Liver (tissue), 9 donors: Measurements from ENCODE around the gene IMPA2. TPM values are rescaled to one million over a fixed set of nuclear protein-coding genes. Genes with fewer than 3 reads are reported as not detected.

ENCODE experiments used
- DNase-seq: peaks from one replicate; pipeline ENCODE4 v3.0.0-alpha.2; 2017; ENCODE audit warnings: low spot score
- H3K27ac ChIP-seq, 2 donors: one replicate each; pipeline ENCODE4 v1.7.0; 2013; ENCODE audit warnings: inconsistent platforms in 2 of 2, low read length in 2 of 2, control low read depth in 1 of 2, low read depth in 1 of 2, mild to moderate bottlenecking in 1 of 2
- H3K27me3 ChIP-seq, 4 donors: one replicate each; pipeline versions ENCODE4 v1.6.1 to v1.7.0; 2013; ENCODE audit warnings: low read length in 3 of 4, inconsistent platforms in 1 of 4, mild to moderate bottlenecking in 1 of 4, moderate library complexity in 1 of 4; ENCODE audit not compliant: control insufficient read depth in 4 of 4, insufficient read depth in 4 of 4
- H3K36me3 ChIP-seq, 4 donors: one replicate each; pipeline versions ENCODE4 v1.6.1 to v1.7.0; 2013; ENCODE audit warnings: low read length in 3 of 4, mild to moderate bottlenecking in 3 of 4, low read depth in 1 of 4, moderate library complexity in 1 of 4; ENCODE audit not compliant: control insufficient read depth in 4 of 4, insufficient read depth in 3 of 4
- H3K4me1 ChIP-seq, 4 donors: one replicate each; pipeline versions ENCODE4 v1.6.1 to v1.7.0; 2013; ENCODE audit warnings: low read length in 3 of 4, mild to moderate bottlenecking in 3 of 4, moderate library complexity in 1 of 4; ENCODE audit not compliant: control insufficient read depth in 4 of 4, insufficient read depth in 4 of 4
- H3K4me3 ChIP-seq, 3 donors: one replicate each; pipeline versions ENCODE4 v1.6.1 to v1.7.0; 2013; ENCODE audit warnings: low read length in 3 of 3, control low read depth in 1 of 3, low read depth in 1 of 3, mild to moderate bottlenecking in 1 of 3
- H3K9ac ChIP-seq, 2 donors: one replicate each; pipeline ENCODE4 v1.7.0; 2013; ENCODE audit warnings: low read length in 2 of 2, mild to moderate bottlenecking in 2 of 2, moderate library complexity in 2 of 2, control low read depth in 1 of 2, low read depth in 1 of 2
- H3K9me3 ChIP-seq, 4 donors: one replicate each; pipeline versions ENCODE4 v1.6.1 to v1.7.0; 2013; ENCODE audit warnings: low read length in 3 of 4; ENCODE audit not compliant: control insufficient read depth in 4 of 4
- ATF3 ChIP-seq: IDR thresholded peaks from 2 replicates; pipeline ENCODE4 v1.6.1; 2016; ENCODE audit warnings: antibody characterized with exemption
- CTCF ChIP-seq: fragments of 150-350 bp; IDR thresholded peaks from 2 replicates; pipeline ENCODE4 v1.5.1; 2017; ENCODE audit warnings: improper control_type of control experiment, low read depth, low read length; ENCODE audit not compliant: missing input control
- EGR1 ChIP-seq, 2 donors: IDR thresholded peaks; 2 replicates each; pipeline ENCODE4 v1.6.1; 2016 to 2018; ENCODE audit warnings: antibody characterized with exemption in 2 of 2, low read depth in 2 of 2
- FOXA1 ChIP-seq: IDR thresholded peaks from 2 replicates; pipeline ENCODE4 v1.6.1; 2016; ENCODE audit warnings: antibody characterized with exemption
- FOXA2 ChIP-seq: IDR thresholded peaks from 2 replicates; pipeline ENCODE4 v1.6.1; 2016; ENCODE audit warnings: antibody characterized with exemption
- GABPA ChIP-seq, 2 donors: IDR thresholded peaks in 1 of 2; conservative IDR thresholded peaks in 1 of 2; 2 replicates each; pipeline ENCODE4 v1.6.1; 2016; ENCODE audit warnings: antibody characterized with exemption in 2 of 2, mild to moderate bottlenecking in 1 of 2, moderate library complexity in 1 of 2
- HNF4A ChIP-seq, 2 donors: conservative IDR thresholded peaks; 2 replicates each; pipeline ENCODE4 v1.6.1; 2016; ENCODE audit warnings: antibody characterized with exemption in 2 of 2, mild to moderate bottlenecking in 2 of 2
- HNF4G ChIP-seq: IDR thresholded peaks from 2 replicates; pipeline ENCODE4 v1.6.1; 2016; ENCODE audit warnings: antibody characterized with exemption
- JUND ChIP-seq, 2 donors: IDR thresholded peaks; 2 replicates each; pipeline ENCODE4 v1.6.1; 2016; ENCODE audit warnings: antibody characterized with exemption in 2 of 2
- MAX ChIP-seq: IDR thresholded peaks from 2 replicates; pipeline ENCODE4 v1.6.1; 2016; ENCODE audit warnings: antibody characterized with exemption
- NR2F2 ChIP-seq: IDR thresholded peaks from 2 replicates; pipeline ENCODE4 v1.6.1; 2016; ENCODE audit warnings: antibody characterized with exemption
- RAD21 ChIP-seq, 2 donors: IDR thresholded peaks; 2 replicates each; pipeline ENCODE4 v1.6.1; 2016; ENCODE audit warnings: antibody characterized with exemption in 2 of 2, mild to moderate bottlenecking in 2 of 2
- REST ChIP-seq: IDR thresholded peaks from 2 replicates; pipeline ENCODE4 v1.6.1; 2016; ENCODE audit warnings: antibody characterized with exemption, mild to moderate bottlenecking
- RXRA ChIP-seq, 2 donors: IDR thresholded peaks; 2 replicates each; pipeline ENCODE4 v1.6.1; 2017 to 2018; ENCODE audit warnings: antibody characterized with exemption in 2 of 2, mild to moderate bottlenecking in 1 of 2
- SP1 ChIP-seq: IDR thresholded peaks from 2 replicates; pipeline ENCODE4 v1.6.1; 2018; ENCODE audit warnings: antibody characterized with exemption, mild to moderate bottlenecking
- TAF1 ChIP-seq: conservative IDR thresholded peaks from 2 replicates; pipeline ENCODE4 v1.6.1; 2016; ENCODE audit warnings: antibody characterized with exemption, mild to moderate bottlenecking
- YY1 ChIP-seq: IDR thresholded peaks from 2 replicates; pipeline ENCODE4 v1.6.1; 2016; ENCODE audit warnings: antibody characterized with exemption, mild to moderate bottlenecking
- ZBTB33 ChIP-seq: IDR thresholded peaks from 2 replicates; pipeline ENCODE4 v1.6.1; 2016; ENCODE audit warnings: antibody characterized with exemption
- WGBS: extraction: QIAGEN DNeasy Blood & Tissue Kit; methylation state at CpG from one replicate; pipeline ENCODE4 v1.1.7; 2013; 5-methylcytosine and 5-hydroxymethylcytosine counted together
- polyA plus RNA-seq, 2 donors: library from polyadenylated mRNA; stranded (reverse) in 1 of 2; unstranded in 1 of 2; fragments of 200-250 nt in 1 of 2; fragments of >200 nt in 1 of 2; fragmentation: Nextera tagmentation in 1 of 2; extraction: Ambion mirVana in 1 of 2; gene quantifications; one replicate each; pipeline versions ENCODE4 v1.2.1 to v1.2.3, GENCODE V29; 2013 to 2015
- total RNA-seq, 2 donors: library from RNA; depleted of rRNA; stranded (reverse); fragments of >200 nt; gene quantifications; one replicate each; pipeline ENCODE4 v1.2.3, GENCODE V29; 2014
- donor health status: healthy.
- donor health status: healthy.
- donor health status: healthy.
- donor health status: healthy.
- donor health status: healthy.

The IMPA2 gene
- total and polyA plus RNA-seq, 4 donors: 27.5 to 55.8 (median 48.2) TPM

GRCh38 chr18:11948852-11949523, 32.3 kb upstream of the IMPA2 start:
- Histone ChIP-seq H3K27me3 (no peaks in the 10 kb centered on the region), H3K36me3 (no peaks in the 10 kb centered on the region), H3K9ac (no peak overlapping the region), H3K27ac (no peak overlapping the region), H3K4me1 (peaks cover 3 to 10% (median 7%) of the 10 kb centered on the region in 4 donors), H3K4me3 (no peak overlapping the region), H3K9me3 (no peaks in the 10 kb centered on the region)
- no peak for TF ChIP-seq ZBTB33
- TF ChIP-seq FOXA1: no peak
- no peak for TF ChIP-seq YY1
- TF ChIP-seq JUND (IDR thresholded peaks at IDR 0.05): no peak
- no peak for TF ChIP-seq RXRA (IDR thresholded peaks at IDR 0.05)
- no peak for TF ChIP-seq HNF4G
- no peak for TF ChIP-seq GABPA (IDR thresholded peaks at IDR 0.05 in 1 of 2, conservative IDR thresholded peaks at IDR 0.05 in 1 of 2)
- TF ChIP-seq SP1: no peak
- no peak for TF ChIP-seq REST
- no peak for DNase-seq
- WGBS: 82% methylated on average over 6 of the region's 6 CpGs

GRCh38 chr18:11950824-11951223, 30.5 kb upstream of the IMPA2 start:
- no peaks in the 10 kb centered on the region for H3K27me3 ChIP-seq
- DNase-seq: no peak
- H3K9me3 ChIP-seq: no peaks in the 10 kb centered on the region
- H3K36me3 ChIP-seq: no peaks in the 10 kb centered on the region
- no peak overlapping the region for H3K27ac ChIP-seq
- no peak overlapping the region for H3K9ac ChIP-seq
- 81% methylated on average over 5 of the region's 5 CpGs for WGBS
- peaks cover 3 to 10% (median 7%) of the 10 kb centered on the region in 4 donors for H3K4me1 ChIP-seq
- no peak overlapping the region for H3K4me3 ChIP-seq
- TF ChIP-seq FOXA1: no peak
- no peak for TF ChIP-seq REST
- no peak for TF ChIP-seq FOXA2
- TF ChIP-seq HNF4G: no peak
- TF ChIP-seq EGR1 (IDR thresholded peaks at IDR 0.05; ENCODE audit: low read depth in 2 of 2): no peak
- TF ChIP-seq TAF1: no peak
- no peak for TF ChIP-seq YY1
- no peak for TF ChIP-seq ATF3
- no peak for TF ChIP-seq RAD21 (IDR thresholded peaks at IDR 0.05)
- no peak for TF ChIP-seq JUND (IDR thresholded peaks at IDR 0.05)
- no peak for TF ChIP-seq MAX
- TF ChIP-seq RXRA (IDR thresholded peaks at IDR 0.05): no peak
- no peak for TF ChIP-seq HNF4A (conservative IDR thresholded peaks at IDR 0.05)
- no peak for TF ChIP-seq GABPA (IDR thresholded peaks at IDR 0.05 in 1 of 2, conservative IDR thresholded peaks at IDR 0.05 in 1 of 2)
- no peak for TF ChIP-seq CTCF
- no peak for TF ChIP-seq NR2F2
- TF ChIP-seq ZBTB33: no peak
